VCaP (cell line): ENCODE measurements around the gene FOXO1.

Source experiments
- H3K27ac ChIP-seq: fragments of 450-650 bp; 2 replicates; pipeline ENCODE4 v1.5.1; 2017
- TF ChIP-seq, protein P1 (sequence below): fragments of 450-650 bp; conservative IDR thresholded peaks from 2 replicates; pipeline ENCODE4 v1.5.1; 2017; ENCODE audit warnings: mild to moderate bottlenecking, moderate library complexity

Gene FOXO1

DNA sequence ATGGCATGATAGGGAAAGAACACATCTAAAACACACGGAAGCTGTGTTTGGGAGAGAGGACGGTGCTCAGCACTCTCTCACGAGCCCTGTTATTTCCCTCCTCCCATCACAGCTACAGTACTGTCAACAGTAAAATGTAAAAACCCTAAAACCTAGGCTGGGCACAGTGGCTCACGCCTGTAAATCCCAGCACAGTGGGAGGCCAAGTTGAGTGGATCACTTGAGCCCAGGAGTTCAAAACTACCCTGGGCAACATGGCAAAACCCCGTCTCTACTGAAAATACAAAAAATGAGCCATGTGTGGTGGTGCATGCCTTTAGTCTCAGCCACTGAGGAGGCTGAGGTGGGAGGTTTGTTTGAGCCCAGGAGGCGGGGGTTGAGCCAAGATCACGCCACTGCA lies 54.8 kb downstream of the FOXO1 start:
- no peak overlapping the region for H3K27ac ChIP-seq
- TF ChIP-seq, protein P1, sequence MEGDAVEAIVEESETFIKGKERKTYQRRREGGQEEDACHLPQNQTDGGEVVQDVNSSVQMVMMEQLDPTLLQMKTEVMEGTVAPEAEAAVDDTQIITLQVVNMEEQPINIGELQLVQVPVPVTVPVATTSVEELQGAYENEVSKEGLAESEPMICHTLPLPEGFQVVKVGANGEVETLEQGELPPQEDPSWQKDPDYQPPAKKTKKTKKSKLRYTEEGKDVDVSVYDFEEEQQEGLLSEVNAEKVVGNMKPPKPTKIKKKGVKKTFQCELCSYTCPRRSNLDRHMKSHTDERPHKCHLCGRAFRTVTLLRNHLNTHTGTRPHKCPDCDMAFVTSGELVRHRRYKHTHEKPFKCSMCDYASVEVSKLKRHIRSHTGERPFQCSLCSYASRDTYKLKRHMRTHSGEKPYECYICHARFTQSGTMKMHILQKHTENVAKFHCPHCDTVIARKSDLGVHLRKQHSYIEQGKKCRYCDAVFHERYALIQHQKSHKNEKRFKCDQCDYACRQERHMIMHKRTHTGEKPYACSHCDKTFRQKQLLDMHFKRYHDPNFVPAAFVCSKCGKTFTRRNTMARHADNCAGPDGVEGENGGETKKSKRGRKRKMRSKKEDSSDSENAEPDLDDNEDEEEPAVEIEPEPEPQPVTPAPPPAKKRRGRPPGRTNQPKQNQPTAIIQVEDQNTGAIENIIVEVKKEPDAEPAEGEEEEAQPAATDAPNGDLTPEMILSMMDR = no peak

DNA sequence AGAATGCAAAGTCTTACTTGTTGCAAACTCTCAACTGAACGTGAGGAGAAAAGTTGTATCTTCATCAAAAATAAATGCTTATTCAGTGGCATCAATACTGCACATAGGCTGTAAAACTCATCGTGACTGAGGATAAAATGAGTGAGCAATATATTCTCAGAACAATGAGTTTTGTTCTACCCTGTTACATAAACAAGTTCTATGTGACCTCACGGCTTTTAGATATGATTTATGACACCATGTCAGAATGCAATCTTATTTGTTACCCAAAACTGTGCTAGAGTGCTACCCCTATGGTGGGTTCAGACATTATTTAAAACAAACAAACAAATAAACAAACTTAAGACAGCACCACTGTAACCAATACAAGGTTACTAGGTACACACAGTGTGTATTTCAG lies 55.4 kb downstream of the FOXO1 start:
- TF ChIP-seq, protein P1 = no peak
- no peak overlapping the region for H3K27ac ChIP-seq

DNA sequence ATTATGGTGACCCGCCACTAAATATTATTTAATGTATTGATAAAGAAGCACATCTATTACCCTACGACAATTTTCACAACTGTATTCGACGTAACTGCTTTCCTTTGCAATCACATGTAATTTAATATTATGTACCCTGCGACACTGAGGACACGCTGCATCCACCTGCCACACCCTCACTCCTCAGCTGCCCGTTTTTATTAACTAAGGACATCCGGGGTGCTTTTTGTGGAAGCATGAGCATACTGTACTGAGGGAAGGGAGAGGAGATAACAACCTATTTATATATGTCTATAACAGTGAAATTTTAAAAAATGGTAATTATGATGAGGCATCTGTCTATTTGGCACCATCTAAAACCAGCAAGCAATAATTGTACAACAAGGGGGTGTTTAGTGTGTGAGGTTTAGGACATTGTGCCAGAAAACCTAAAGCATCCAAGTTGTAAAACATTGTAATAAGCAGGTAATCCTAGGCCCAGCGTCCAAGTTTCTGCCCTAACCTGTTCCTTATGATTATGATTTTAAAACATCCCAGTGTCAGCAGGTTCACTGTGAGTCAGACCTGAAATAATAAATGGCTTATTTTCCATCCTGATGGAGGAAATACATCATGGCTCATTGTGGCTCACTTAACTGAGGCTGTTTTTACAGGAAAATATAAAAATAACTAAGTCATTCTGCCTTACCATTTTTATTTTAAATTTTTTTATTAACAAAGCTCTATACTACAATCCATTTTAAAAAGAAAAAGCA lies 56.3 kb downstream of the FOXO1 start:
- TF ChIP-seq, protein P1 = no peak
- no peak overlapping the region for H3K27ac ChIP-seq

DNA sequence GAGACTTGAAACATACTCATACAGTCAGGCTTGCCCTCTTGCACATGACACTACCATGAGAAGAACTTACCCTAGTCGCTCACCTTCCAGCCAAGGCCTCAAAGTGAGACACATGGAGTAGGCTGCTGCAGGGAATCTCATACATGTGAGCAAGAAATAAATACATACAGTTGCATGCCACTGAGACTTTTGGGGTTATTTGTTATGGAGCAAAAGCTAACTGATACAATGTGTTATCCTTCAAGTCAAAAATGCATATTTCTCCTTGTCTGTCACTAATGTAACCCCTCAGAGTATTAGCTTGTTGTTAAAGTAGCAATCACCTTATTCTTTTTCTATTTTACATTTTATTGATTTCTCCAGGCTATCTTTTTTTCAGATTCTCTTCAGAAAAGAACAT lies 58.1 kb downstream of the FOXO1 start:
- H3K27ac ChIP-seq = no peak overlapping the region
- TF ChIP-seq, protein P1 = no peak

DNA sequence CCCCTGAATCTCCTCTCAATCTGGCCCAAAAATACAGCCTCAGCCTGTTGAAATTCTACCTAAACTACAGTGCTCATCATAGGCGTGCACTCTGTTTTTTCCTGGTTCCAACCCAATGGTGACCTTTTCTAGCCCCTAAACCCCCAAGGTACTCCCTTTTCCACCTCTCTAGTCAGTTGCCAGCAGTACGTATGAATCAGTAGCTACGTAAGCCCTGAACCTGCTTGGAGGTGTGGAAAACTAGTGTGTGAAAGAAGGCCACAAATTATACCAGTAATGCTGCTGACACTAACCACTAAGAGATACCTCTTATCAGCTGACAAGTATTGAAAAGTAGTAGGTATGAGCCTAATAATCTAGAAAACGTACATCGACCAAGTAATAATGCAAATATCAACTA lies 60.9 kb downstream of the FOXO1 start:
- H3K27ac ChIP-seq = no peak overlapping the region
- TF ChIP-seq, protein P1 = no peak

DNA sequence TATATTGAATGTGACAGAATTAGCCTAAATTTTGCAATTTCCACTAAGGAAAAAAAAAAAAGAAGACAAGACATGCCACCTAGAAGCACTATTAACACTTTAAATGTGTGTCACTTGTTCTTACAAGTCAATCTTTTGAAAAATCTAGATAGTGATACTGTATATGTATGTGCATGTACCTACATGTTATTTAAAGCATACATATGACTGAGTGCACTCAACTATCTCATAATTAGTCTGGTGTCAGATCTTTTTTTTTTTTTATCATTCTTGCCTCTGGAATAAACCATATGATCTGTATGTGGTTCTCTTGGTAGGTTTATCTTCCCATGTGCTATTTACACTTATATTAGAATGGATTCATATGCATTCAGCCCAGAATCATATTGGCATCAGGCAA lies 62.3 kb downstream of the FOXO1 start:
- TF ChIP-seq, protein P1 = no peak
- no peak overlapping the region for H3K27ac ChIP-seq

DNA sequence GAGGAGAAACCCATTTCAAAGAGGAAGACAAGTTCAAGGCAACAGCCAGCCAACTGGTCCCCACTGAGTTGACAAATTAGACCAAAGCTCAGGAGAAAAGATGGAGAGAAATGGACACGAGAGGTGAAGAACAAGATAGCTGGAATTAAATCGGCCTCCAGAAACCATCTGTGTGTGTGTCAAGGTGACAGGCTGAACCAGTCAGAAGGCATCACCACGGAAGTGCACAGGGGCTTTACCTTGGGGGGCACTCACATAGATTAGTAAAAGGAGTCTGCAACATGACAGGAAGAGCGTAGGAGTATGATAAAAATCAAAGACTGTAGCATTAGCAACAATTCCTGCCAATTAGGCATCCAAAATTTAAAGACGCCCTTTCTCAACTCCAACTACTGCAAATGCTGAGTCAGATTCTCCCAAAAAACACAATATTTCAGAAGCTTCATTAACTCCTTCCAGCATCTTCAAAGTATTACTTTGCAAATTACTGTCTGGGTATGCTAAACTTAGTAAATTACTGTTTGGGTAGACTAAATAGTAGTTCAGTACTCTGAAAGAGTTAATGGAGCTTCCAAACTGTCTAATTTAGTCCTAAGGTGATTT lies 66.2 kb downstream of the FOXO1 start:
- TF ChIP-seq, protein P1 = no peak
- no peak overlapping the region for H3K27ac ChIP-seq
